ENCODE measurements around the gene MPZL2. TPM values are rescaled to one million over a fixed set of nuclear protein-coding genes. Genes with fewer than 3 reads are reported as not detected.

Gene MPZL2
- total and polyA plus RNA-seq, 2 donors from 2014 or later, result 16.8 to 111 TPM

GRCh38 chr11:118230088-118230487 lies 34.0 kb downstream of the MPZL2 start:
- H3K9me3 ChIP-seq (ENCODE audit: control insufficient read depth in 2 of 3, insufficient read depth in 1 of 3, low read length in 3 of 3), result no peaks in the 10 kb centered on the region
- intact Hi-C loops (cut with DNase I), result no loop called here
- DNase-seq, result no peak
- no peak overlapping the region for H3K9ac ChIP-seq (ENCODE audit: low read length in 3 of 3)
- peaks cover 0 to 13% (median 9%) of the 10 kb centered on the region in 3 donors for H3K36me3 ChIP-seq (ENCODE audit: control insufficient read depth in 2 of 3, insufficient read depth in 3 of 3, low read length in 3 of 3)
- H3K4me3 ChIP-seq (ENCODE audit: low read length in 3 of 3), result no peak overlapping the region
- no peaks in the 10 kb centered on the region for H3K4me1 ChIP-seq (ENCODE audit: control insufficient read depth in 2 of 3, insufficient read depth in 2 of 3, low read depth in 1 of 3, low read length in 3 of 3)
- TF ChIP-seq, protein P1, sequence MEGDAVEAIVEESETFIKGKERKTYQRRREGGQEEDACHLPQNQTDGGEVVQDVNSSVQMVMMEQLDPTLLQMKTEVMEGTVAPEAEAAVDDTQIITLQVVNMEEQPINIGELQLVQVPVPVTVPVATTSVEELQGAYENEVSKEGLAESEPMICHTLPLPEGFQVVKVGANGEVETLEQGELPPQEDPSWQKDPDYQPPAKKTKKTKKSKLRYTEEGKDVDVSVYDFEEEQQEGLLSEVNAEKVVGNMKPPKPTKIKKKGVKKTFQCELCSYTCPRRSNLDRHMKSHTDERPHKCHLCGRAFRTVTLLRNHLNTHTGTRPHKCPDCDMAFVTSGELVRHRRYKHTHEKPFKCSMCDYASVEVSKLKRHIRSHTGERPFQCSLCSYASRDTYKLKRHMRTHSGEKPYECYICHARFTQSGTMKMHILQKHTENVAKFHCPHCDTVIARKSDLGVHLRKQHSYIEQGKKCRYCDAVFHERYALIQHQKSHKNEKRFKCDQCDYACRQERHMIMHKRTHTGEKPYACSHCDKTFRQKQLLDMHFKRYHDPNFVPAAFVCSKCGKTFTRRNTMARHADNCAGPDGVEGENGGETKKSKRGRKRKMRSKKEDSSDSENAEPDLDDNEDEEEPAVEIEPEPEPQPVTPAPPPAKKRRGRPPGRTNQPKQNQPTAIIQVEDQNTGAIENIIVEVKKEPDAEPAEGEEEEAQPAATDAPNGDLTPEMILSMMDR (IDR thresholded peaks at IDR 0.05; ENCODE audit: borderline replicate concordance, extremely low read depth, insufficient read depth), result no peak
- H3K27me3 ChIP-seq (ENCODE audit: control insufficient read depth, insufficient read depth, low read length), result no peaks in the 10 kb centered on the region
- no peak overlapping the region for H3K27ac ChIP-seq (ENCODE audit: low read depth in 2 of 2, low read length in 2 of 2)
- no peak for FAIRE-seq

DNA sequence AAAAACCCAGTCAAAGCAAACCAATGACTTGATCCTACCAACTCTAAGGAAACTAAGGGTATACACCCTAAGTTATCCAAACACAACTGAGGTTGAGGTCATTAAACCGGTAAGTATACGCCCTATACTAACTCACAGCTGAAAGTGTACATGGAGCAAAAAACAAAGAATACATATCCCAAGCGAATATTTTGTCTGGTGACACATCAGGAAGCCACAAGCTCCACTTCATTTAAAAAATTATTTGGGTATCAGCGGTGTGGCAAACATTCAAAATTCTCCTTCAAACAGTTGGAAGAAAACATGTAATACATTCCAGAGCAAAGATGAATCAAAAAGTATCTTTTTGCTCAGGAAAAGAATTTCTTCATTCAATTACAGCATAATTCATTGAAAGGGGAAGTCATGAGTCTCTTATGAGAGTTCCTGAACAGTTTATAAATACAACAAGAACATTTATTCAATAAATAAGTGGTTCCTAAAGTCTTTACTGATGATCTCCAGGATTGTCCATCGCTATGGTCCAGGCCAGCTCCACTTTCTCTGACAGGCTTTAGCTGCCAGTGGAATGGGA lies 34.7 kb downstream of the MPZL2 start:
- Histone ChIP-seq H3K36me3 (ENCODE audit: control insufficient read depth in 2 of 3, insufficient read depth in 3 of 3, low read length in 3 of 3) (peaks cover 0 to 13% (median 9%) of the 10 kb centered on the region in 3 donors), H3K4me1 (ENCODE audit: control insufficient read depth in 2 of 3, insufficient read depth in 2 of 3, low read depth in 1 of 3, low read length in 3 of 3) (no peaks in the 10 kb centered on the region), H3K4me3 (ENCODE audit: low read length in 3 of 3) (no peak overlapping the region), H3K27ac (ENCODE audit: low read depth in 2 of 2, low read length in 2 of 2) (peak overlapping the region in 1 of 2 donors; percentile 71), H3K27me3 (ENCODE audit: control insufficient read depth, insufficient read depth, low read length) (no peaks in the 10 kb centered on the region), H3K9me3 (ENCODE audit: control insufficient read depth in 2 of 3, insufficient read depth in 1 of 3, low read length in 3 of 3) (no peaks in the 10 kb centered on the region), H3K9ac (ENCODE audit: low read length in 3 of 3) (no peak overlapping the region)
- FAIRE-seq, result no peak
- TF ChIP-seq, protein P1 (IDR thresholded peaks at IDR 0.05; ENCODE audit: borderline replicate concordance, extremely low read depth, insufficient read depth), result no peak
- DNase-seq, result no peak
- intact Hi-C loops (cut with DNase I), result no loop called here

DNA sequence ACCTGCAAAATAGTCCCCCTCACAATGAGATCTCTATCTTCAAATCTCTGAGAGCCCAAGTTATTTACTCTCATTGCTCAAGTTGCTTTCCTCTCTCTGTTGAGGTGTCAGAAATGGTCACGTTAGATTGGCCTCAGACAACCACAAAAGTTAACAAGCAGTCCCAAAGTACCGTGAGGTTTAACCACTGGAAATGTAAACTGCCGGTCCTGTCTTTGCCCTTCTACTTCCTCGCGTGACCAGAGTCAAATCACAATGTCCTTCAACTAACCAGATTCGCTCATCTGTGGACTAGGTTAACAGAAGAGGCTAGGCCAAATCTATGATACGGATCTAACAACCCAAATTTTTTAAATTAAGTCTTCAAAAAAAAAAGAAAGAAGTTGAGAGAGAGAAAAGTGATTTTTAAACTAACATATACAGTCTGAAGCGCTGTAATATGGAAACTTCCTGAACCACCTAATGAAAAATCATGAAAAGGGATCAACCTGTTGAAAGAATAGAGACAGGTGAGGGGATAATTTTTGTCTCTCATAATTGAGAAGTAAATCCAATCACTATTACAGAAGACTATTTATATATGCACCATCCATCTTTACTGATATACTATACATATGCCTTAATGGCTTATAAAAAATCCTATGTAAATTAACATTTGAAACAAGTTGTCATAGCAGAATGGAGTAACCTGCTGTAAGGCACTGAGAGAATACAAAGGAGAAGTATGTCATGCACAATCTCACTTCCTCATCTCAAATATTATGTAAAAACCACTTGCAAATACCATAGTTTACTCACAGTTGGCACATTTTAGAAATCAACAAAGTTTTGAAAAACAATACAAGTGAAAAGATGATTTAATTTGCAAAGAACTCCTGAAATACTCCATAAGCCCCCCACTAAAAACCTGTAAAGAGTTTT lies 36.0 kb downstream of the MPZL2 start:
- H3K4me3 ChIP-seq (ENCODE audit: low read length in 3 of 3), result no peak overlapping the region

More for the DNA sequence above, 36.0 kb downstream of the MPZL2 start:
- no peak overlapping the region for H3K9ac ChIP-seq (ENCODE audit: low read length in 3 of 3)
- intact Hi-C loops (cut with DNase I), result no loop called here
- FAIRE-seq (no peak), DNase-seq (no peak)
- TF ChIP-seq, protein P1 (IDR thresholded peaks at IDR 0.05; ENCODE audit: borderline replicate concordance, extremely low read depth, insufficient read depth), result no peak
- H3K27me3 ChIP-seq (ENCODE audit: control insufficient read depth, insufficient read depth, low read length), result no peaks in the 10 kb centered on the region
- H3K36me3 ChIP-seq (ENCODE audit: control insufficient read depth in 2 of 3, insufficient read depth in 3 of 3, low read length in 3 of 3), result peaks cover 0 to 13% (median 5%) of the 10 kb centered on the region in 3 donors
- H3K4me1 ChIP-seq (ENCODE audit: control insufficient read depth in 2 of 3, insufficient read depth in 2 of 3, low read depth in 1 of 3, low read length in 3 of 3), result no peaks in the 10 kb centered on the region
- peak overlapping the region in 1 of 2 donors; percentile 14 for H3K27ac ChIP-seq (ENCODE audit: low read depth in 2 of 2, low read length in 2 of 2)
- H3K9me3 ChIP-seq (ENCODE audit: control insufficient read depth in 2 of 3, insufficient read depth in 1 of 3, low read length in 3 of 3), result no peaks in the 10 kb centered on the region

Data from kidney (tissue), 14 donors.